NCI-H1694 treated with DMSO at 0.1 percent for 48 hours (cell line): ENCODE measurements around the gene ADGRL3.
A peak's percentile ranks its signal among the peaks of the same experiment; 100 is the strongest.
"Not testable (repeated sequence)": the region's sequence is repeated elsewhere in the genome, so short reads cannot be mapped to it uniquely, and the experiment has no call there.

ENCODE experiments used
- DNase-seq: peaks from one replicate; lab custom pipeline; 2025; lab: John Stamatoyannopoulos, UW

The ADGRL3 gene

DNA sequence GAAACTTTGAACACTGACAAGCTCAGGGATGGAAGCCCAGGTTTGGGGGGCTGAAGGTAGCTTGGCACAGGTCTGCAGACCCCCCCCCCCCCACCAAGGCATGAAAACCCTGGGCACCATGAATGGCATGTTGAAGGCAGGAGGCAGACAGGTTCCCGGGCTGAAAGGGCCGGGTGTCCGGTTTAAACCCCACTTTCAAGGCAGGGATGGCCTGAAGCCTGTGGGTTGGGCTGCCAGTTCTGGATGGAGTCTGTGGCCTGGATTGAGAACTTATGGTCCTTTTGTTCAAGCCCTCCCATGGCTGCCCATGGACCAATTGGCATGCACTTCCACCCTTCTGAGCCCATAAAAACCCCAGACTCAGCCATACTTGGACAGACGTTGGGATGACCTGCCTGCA is 616.9 kb downstream of the ADGRL3 start:
- no peak for DNase-seq

DNA sequence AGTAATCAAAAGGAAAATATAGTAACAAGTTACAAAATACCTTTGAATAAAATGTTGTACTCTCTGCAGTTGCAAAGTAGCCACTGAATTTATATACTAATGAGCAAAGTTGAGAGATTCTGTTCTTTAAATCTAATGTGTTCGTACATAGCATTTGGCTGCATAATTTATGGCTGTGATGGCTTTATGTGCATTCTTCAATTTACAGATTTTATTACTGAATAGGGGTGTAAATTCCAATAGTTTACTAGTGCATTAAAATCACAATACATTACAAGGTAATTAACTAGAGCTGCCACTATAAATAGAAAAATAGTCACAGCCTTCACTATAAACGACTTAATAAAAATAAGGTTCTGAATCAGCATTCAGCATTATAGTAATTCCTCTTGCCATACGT is 620.0 kb downstream of the ADGRL3 start:
- DNase-seq = no peak

DNA sequence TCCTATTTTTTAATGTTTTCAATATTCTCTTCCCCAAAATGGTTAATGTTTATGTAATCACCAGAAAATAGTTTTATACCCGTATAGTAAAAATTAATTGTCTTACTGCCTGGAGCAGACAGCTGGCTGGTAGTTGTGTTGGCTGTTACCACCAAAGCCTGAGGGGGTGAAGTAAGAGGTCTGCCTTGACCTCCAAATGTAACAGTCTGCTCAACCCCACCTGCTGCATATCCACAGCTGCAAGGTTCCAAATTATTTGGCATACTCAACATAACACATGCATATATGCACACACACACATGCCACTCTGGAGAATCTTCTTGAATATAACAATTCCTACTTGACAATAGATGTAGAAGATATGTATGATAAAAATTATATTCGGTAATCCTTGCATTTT is 624.3 kb downstream of the ADGRL3 start:
- peak; percentile 26 for DNase-seq

DNA sequence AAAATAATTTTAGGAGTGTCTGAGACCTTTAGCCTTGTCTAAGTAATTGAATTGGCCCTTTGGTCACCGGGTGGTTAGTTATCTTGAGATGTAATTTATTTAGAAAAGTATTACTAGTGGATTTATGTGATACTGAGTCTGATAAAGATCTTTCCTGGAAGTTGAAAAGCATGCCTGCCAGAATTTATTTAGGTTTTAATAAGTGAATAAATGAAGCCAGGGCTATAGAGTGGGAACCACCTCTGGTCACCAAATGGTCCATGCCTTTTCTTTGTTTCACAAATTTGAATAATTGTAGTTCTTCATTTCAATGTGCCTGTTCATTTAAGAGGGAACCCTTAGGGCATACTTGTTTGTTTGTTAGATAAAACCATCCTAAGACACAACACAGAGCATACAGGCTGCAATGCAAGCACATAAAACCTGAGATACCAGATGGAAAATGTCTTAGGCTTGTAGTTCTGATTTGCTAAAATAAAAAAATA is 627.8 kb downstream of the ADGRL3 start:
- no peak for DNase-seq

DNA sequence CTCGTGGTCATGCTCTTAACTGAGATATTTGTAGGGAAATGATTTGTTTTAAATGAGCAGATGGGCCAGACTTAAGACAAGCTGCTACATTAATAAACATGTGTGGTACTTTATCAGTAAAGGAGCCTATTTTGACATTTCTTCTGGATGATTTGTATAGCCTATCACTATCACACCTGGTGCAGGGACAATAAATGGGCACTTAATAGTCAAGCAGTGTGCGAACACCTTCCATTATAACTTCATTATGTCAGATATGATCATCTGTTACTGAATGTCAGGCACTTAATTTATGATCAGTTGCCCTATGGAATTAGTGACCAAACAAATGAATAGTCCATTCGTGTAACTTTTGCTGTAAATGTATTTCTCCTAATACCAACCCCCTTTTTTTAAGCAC is 628.8 kb downstream of the ADGRL3 start:
- DNase-seq = peak; percentile 68

DNA sequence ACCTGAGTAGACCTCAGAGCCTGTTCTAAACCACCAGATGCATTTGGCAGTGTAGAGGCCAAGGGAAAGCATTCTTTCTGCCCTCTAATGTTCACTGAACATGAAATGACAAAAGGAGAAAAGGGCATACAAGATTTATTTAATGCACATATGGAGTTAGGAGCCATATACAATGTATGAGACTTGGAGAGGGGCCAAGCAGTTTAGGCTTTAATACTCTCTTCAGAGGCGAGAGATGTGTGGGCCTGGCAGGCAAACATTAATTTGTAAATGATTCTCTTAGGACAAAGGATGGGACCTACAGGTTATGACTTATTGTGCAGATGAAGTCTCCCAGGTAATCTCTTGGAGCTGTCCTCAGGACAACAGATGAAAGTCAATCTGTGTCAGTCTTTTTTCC is 631.9 kb downstream of the ADGRL3 start:
- DNase-seq = no peak

DNA sequence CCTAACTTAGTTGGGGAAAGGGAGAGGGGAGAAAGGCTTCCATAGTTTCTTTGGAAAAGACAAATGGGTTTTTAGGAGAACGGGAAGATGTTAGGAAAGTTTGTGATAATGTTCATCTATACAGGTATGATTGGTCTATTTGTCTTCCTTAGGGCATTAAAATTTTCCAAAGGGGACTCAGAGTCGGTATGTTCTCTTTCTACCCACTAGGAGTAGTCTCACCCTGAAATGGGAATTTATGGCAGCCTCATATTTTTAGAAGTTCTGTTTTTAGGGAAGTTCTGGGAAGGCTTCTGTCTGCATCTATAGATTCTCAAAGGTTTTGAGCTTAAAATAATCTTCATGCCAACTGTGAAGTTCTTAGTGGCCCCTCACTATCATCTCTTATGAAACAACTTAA is 637.3 kb downstream of the ADGRL3 start:
- no peak for DNase-seq

DNA sequence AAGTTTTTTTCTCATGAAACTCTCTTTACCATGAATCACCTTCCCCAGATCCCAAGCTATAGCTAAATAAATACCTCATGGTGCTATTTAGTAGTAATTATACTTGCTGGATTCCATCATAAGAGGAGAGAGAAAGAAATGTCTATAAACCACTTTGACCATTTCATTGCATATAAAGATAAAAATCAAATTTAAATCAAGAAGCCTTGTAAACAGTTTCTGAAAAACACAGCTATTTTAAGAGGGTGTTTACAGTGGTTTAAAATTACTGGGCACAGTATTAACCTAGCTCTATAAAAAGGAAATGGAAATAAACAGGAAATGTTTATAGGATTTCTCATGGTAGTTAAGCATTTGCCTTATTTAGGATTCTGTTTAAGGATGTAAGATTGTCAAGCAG is 637.9 kb downstream of the ADGRL3 start:
- DNase-seq = no peak

DNA sequence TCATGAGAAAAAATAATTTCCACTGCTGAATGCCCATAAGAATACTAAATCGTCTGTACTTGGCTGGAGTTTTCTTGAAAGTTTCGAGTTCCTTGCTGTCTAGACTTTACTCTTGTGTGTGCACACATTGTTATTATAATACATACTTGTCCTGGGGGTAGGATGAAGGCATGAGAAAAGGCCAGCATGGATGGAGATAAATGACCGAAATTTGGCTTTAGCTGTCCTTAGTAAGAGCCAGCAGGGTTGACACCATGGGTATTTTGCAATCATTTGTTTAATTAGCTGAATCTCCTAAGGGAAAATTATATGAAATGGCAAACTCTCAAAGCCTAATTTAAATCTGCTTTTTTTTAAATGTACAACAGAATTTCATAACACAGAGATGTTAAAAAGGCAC is 641.6 kb downstream of the ADGRL3 start:
- no peak for DNase-seq

DNA sequence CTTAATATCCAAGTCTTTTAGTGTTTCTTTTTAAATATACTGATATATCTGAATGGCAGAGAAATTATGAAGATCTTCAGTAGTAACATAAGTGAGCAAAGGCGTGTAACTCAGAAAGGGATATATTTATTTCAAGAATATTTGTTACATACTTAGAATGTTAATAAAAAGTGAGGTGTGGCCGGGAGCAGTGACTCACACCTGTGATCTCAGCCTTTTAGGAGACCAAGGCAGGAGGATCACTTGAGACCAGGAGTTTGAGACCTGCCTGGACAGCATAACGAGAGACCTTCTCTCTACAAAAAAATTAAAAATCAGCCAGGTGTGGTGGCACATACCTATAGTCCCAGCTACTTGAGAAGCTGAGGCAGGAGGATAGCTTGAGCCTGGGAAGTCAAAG is 651.0 kb downstream of the ADGRL3 start:
- DNase-seq = no peak

DNA sequence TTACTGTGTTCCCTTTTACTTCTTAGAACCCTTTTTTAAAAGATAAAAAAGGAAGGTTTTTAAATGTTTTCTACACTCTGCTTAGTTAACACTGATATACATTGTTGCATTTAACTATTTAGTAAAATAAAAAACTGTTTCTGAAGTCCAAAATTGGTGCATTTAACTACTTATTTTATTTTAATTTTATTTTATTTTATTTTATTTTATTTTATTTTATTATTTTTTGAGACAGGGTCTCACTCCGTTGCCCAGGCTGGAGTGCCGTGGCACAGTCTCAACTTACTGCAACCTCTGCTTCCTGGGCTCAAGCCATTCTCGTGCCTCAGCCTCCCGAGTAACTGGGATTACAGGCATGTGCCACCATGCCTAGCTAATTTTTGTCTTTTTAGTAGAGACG is 652.0 kb downstream of the ADGRL3 start:
- DNase-seq = not testable (repeated sequence)

DNA sequence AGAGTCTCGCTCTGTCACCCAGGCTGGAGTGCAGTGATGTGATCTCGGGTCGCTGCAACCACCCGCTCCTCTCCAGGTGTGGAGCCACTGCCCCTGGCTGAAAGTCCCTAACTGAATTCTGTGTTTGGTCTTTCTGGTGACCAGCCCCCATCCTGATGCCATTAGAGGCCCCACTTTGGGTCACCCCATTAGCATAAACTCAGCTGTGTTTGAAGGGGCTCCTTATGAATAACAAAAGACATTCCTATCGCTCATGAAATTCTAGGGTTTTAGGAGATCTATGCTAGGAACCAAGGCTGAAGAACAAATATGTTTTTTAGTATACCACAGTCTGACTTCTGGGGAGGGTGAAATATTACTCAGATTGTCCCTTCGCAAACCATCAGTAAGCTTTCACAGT is 652.9 kb downstream of the ADGRL3 start:
- DNase-seq = no peak

DNA sequence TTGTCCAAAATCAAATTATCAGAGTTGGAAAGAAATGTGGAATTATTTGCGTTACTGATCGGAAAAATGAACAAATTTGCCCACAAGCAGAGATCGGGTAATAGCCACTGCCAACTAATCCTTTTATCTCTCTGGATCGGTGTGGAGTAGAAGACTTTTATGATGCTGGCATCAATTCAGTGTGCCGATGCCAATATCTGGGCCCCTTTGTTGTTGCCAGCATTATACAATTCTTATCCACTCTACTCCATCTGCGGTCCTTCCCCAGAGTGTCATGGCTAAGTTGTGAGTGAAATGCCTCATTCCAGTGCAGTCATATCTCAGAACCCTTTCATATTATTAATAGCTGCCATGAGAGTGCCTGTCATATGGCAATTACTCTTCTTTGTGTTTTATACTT is 660.2 kb downstream of the ADGRL3 start:
- no peak for DNase-seq

DNA sequence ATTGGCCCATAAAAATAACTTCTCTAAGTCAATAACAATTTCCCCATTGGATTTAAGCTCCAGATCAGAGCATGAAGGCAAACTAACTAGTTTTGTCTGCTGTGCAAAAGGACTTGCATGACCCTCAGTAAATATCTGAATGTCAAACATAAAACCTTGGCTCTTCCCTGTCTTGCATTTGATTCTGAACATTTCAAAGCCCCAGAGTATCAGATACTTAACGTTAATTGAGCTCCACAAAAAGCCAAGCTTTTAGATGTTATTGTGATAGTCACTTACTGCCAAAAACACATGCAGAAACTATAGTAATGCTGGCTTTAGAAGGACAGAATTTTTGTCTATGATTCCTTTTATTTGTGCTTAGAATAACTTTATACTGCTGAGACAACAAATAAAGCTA is 664.2 kb downstream of the ADGRL3 start:
- DNase-seq = no peak

DNA sequence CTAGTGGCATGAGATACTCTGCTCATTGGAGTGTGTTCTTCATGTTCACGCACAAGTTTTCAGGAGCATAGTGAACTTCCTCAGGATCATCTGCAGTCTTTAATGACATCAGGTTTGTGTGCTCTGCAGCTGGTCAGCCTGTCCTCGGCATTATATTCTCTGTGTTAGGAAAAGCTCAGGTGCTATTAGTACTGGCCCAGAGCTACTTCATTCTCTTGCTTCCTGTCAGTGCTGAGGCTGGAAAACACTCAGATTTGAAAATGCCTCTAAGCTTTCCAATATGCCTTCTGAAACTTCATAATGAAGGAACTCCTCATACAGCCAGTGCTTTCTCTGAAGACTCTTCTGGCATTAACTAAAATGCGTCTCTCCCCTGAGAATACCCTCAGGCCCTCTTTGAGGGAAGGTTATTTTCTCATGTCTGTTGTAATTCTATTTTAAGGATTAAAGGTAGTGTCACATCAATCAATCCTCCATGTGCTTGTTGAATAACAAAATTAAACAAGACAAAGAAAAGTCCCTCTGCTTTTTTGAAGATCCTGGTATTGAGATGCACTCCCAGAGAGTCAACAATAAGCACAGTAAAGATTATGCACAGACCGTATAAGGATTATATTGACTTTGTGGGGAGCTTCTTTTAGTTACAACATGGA is 666.4 kb downstream of the ADGRL3 start:
- no peak for DNase-seq

DNA sequence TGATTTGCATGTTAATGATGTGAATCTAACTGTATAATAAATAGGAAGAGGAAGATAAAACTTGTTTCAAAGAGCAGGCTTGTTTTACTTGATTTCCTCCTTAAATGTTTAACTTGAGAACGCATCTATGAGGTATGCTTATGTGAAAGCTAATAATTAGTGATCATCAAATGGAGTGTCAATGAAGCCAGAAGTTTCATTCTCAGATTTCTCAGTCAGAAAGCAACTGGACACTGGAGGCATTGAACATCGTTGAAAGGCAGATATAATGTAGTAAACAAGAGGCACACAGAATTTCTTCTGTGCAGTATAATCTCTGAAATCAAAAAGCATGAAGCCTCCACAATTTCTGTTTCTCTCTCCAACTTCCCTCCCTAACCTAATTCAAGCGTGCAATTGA is 672.9 kb downstream of the ADGRL3 start:
- DNase-seq = no peak

DNA sequence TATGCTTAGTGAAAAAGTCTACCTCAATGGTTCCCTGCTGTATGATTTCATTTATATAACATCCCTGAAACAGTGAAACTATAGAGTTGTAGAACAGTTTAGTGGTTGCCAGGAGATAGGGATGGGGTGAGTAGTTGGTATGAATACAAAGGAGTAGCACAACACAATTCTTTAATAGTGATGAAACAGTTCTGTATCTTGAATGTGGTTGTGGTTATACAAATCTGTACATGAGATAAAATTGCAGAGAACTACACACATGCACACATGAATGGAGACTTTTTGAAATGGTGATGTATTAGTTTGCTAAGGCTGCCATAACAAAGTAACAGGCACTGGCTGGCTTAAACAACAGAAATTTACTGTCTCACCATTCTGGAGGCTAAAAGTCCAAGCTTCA is 677.1 kb downstream of the ADGRL3 start:
- DNase-seq = no peak

DNA sequence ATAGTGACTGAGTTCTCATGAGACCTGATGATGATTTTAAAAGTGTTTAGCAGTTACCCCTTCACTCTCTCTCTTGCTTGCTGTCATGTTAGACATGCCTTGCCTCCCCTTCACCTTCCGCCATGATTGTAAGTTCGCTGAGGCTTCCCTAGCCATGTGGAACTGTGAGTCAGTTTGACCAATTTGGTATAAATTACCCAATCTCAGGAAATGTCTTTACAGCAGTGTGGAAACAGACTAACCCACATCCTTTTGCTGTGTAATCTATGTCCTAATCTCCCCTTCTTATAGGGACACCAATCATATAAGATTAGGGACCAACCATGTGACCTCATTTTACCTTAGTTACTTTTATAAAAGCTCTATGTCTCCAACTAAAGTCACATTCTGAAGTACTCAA is 677.8 kb downstream of the ADGRL3 start:
- DNase-seq = no peak

DNA sequence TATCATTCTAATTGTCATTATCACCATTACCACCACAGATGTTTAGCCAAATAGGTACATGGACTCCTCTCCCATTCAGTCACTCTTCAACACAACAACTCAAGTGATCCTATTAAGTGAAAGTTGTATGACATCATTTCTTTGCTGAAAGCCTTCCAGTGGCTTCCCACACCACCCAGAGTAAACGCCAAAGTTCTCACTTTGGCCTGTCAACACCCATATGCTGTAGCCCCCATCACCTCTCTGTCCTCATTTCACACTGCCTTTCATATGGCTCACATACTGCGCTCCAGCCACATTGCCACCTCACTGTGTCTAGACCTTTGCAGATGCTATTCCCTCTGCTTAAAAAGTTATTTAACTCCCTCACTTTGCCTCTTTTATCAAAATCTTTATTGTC is 682.3 kb downstream of the ADGRL3 start:
- DNase-seq = no peak

DNA sequence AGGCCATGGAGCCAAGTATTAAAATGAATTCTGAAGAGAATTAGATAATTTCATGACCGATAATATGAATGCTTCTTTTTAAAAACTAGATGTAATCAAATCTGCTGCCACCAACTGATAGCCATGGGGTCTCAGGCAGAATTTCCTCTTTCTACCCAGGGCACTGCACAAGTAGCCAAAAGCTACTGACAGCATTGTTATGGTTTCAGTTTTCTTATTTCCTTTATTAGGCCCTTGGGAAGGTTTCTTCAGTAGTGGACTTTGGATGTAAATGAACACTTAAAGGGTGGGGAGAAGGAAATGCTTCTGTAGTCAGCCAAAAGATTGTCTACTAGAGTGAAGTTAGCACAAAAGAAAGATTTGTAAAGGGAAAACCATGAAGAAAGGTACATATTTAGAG is 686.0 kb downstream of the ADGRL3 start:
- no peak for DNase-seq

DNA sequence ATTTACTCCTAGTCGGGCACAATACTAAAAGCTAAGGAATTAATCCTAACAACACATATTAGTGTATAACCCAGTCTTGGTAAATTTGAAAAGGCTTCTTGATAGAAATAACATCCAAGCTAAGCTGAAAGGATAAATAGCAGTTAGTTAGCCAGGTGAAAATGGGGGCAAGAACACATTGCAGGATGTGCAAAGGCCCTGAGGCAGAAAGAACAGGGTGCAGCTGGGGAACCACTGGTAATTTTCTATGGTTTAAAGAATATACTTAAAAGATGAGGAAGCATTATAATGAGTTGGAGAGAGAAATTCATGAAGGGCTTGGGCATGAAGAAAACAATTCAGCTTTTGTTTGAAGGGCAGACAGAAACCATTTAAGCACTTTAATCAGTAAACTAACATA is 689.0 kb downstream of the ADGRL3 start:
- no peak for DNase-seq

DNA sequence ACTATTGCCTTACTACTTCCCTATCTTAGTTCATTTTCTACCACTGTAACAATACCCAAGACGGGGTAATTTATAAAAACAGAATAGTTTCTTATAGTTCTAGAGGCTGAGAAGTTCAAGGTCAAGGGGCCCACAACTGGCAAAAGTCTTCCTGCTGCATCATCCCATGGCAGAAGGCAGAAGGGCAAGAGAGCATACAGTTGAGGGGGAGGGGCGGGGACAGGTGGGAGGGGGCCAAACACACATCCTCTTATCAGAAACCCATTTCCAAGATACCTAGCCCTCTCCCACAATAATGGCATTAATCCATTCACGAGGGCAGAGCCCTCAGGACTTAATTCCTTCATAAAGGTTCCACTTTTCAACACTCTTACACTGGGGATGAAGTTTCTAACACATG is 690.2 kb downstream of the ADGRL3 start:
- DNase-seq = no peak

DNA sequence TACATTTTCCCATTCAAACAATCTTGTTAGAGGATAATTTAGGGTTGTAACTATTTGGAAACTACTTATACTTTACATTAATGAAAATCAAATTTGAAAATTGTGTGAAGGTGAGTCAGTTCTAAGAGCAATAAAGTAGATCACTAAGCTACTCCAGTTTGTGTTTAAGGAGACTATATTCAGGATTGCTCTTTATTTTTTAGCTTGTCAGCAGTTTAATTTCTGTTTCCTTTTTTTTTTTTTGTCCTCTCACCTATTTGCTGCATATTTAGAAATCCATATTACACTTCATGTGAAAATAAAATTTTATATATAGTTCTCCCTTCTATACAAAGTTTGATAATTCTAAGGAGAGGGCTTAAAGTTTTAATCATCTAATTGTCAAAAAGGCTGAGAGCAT is 691.8 kb downstream of the ADGRL3 start:
- no peak for DNase-seq

DNA sequence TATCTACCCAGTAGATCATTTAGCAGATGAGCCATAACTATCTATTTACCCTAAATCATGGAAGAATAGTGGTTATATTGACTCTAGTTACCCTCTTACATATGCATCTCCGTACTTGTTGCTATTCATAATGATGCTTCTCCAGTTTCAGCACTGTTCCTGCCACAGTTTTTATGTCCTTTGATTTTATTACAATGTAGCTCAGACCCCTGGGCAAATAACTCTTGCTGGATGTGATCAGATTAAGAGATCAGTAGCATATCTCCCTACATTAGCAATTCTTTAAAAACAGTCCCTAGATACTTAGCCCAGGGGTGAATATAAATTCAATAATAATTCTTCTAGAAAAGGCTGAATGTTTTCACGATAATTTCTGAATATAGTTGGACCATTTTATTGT is 696.5 kb downstream of the ADGRL3 start:
- DNase-seq = no peak

DNA sequence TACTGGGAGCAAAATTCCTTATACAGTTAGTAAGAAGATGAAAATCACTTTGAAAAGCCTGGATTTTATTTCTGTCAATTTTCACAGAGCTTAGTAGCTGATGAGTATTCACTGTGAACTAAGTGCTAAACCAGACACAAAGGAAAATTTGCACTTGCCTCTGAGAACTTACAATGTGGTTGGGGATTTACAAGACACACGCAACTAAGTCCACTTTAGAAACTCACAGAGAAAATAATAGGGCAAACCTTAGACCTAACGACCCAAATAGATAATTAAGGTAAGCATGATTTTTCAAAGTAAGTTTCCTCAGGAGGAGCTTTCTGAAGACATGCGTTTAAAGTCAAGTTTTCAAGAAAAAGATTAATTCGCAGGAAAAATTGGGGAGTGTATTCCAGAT is 708.9 kb downstream of the ADGRL3 start:
- DNase-seq = no peak
